HG02852 (cell line): ENCODE results near the gene RNASE7.

Experiments used
- ATAC-seq: cut with Tn5 transposase; IDR thresholded peaks from one replicate; pipeline ENCODE4 v1.9.1; 2021; ENCODE audit warnings: mild to moderate bottlenecking, moderate library complexity; ENCODE audit not compliant: unreplicated experiment

The RNASE7 gene

DNA sequence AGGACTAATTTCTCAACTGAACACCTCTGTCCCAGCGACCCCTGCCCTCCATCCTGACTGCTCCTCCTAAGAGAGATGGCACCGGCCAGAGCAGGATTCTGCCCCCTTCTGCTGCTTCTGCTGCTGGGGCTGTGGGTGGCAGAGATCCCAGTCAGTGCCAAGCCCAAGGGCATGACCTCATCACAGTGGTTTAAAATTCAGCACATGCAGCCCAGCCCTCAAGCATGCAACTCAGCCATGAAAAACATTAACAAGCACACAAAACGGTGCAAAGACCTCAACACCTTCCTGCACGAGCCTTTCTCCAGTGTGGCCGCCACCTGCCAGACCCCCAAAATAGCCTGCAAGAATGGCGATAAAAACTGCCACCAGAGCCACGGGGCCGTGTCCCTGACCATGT, 756 bp downstream of the RNASE7 start:
- ATAC-seq: no peak

DNA sequence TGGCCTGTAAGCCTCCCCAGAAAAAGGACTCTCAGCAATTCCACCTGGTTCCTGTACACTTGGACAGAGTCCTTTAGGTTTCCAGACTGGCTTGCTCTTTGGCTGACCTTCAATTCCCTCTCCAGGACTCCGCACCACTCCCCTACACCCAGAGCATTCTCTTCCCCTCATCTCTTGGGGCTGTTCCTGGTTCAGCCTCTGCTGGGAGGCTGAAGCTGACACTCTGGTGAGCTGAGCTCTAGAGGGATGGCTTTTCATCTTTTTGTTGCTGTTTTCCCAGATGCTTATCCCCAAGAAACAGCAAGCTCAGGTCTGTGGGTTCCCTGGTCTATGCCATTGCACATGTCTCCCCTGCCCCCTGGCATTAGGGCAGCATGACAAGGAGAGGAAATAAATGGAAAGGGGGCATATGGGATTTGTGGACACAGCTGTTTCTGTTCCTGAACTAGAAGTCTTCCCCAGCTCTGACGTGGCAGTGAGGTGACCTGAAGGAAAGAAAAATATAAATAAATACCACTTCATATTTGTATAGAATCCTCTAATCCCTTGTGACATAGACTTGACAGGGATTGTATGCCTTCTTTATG, 1.3 kb downstream of the RNASE7 start:
- ATAC-seq: no peak

DNA sequence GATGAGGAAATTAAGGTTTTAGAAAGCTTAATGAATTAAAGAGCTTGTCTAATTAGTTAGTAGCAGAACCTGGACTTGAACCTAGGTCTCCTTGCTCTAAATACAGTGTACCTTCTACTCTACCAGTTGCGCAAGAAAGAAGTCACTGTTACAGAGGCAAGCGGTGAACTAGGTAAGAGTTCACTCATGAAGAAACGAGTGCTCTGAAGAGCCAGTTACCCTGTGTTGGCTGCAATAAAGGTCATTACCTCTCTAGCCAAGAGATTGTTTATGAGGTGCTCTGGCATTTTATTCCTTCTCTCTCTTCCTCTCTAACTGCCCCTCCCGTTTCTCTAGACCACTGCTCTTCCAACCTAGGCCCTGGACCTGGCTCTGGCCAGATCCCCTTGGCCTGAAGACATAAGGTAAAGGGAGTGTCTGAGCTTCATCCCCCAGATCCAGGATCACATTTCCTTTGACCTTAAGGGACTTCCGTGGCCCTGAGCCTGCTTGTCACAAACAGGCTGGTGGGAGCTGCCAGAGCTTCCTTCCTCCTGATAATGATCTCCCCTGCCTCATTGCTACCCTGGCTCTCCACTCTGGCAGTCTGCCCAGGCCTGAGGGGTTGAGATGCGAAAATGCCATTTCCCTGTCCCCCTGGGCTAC, 1.9 kb downstream of the RNASE7 start:
- ATAC-seq: no peak

DNA sequence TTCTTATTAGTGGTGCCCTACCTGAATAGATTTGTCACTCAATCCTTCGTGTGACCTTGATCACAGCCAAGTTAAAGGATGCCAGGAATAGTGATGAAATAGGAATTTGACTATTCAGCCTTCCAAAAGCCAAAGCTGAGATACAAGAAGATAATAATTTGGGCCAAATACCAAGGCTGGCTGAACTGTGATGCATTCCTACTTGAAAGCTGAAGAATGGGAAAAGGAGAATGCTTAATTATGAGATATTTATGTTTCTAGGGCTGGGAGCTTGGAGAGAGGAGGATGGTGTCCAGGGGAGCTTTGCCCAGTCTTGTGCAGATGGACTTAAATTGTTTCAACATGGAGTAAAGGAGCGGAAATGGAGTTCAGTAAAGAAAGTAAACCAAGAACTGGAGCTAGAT, 5.2 kb downstream of the RNASE7 start:
- ATAC-seq: no peak

DNA sequence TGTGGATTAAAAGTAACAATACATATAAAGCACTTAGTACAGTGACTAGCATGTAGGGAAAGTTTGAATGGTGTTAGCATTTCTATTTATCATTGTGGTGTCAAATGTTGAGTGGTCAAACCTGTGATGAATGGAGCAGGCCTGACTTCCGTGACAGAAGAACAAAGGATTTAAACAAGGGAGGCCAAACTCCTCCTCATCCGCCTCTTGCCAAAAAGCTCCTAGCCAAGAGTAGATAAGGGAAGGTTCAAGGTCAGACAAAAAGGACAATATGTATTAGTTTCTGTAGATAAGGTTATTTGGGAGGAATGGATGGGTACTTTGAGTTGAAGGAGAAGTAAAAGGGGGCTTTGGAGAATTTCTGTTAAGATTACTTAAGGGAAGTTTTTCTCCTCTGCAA, 6.5 kb downstream of the RNASE7 start:
- no peak for ATAC-seq

DNA sequence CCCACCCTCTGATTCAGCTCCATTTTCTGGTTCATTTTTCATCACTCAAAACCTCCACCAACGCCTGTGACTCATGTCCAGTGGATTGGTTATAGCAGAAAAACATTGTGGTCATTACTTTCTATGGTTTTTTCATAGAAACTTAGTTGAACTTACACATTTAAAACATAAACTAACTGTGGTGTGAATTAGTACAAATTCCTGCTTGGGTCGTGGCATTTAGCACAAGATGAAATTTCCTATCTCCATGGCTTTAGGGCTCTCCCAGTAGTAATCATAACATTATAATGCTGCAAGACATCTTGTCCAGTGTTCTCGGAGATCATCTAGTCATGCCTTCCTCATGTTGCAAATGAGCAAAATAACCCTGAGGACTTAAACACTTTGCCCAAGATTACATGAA, 7.1 kb downstream of the RNASE7 start:
- no peak for ATAC-seq

DNA sequence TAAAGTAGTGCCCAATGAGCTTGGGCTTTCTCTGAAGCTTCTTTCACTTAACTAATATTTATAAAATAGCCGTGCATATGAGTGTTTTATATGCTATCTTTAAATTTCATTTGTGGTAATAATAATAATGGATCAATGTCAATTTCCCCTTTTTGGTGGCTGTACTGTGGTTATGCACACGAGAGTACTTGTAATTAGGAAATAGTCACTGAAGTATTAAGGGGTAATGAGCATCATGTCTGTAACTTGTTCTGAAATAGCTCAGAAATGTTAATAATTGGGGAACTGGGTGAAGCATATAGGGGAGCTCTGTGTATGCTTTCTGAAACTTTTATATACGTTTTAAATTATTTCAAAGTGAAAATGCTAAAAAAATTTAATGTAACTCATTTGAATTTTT, 8.4 kb downstream of the RNASE7 start:
- ATAC-seq: no peak

DNA sequence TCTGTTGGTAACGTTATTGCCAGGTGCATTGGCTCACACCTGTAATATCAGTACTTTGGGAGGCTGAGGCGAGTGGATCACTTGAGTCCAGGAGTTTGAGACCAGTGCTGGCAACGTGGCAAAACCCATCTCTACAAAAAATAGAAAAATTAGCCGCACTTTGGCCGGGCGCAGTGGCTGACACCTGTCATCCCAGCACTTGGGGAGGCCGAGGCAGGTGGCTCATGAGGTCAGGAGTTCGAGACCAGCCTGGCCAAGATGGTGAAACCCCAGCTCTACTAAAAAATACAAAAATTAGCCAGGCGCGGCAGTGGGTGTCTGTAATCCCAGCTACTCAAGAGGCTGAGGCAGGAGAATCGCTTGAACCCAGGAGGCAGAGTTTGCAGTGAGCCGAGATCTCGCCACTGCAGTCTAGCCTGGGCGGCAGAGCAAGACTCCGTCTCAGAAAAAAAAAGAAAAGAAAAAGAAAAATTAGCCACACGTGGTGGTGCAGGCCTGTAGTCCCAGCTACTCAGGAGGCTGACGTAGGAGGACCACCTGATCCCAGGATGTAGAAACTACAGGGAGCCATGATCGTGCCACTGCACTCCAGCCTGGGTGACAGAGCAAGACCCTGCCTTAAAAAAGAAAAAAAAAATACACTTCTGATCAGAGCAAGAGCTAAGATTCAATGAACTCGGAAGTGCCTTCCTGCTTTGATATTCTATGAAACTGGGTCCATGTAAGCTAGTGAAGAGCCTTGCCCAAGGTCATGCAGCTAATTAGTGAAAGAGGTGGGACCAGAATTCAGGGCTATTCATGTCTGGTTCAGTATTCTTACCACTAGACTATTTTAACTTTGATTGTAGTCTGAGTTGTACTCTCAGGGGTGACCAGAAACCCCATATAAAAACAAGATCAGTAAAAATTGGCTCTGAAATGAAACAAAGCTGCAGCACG, 11.3 kb downstream of the RNASE7 start:
- no peak for ATAC-seq

DNA sequence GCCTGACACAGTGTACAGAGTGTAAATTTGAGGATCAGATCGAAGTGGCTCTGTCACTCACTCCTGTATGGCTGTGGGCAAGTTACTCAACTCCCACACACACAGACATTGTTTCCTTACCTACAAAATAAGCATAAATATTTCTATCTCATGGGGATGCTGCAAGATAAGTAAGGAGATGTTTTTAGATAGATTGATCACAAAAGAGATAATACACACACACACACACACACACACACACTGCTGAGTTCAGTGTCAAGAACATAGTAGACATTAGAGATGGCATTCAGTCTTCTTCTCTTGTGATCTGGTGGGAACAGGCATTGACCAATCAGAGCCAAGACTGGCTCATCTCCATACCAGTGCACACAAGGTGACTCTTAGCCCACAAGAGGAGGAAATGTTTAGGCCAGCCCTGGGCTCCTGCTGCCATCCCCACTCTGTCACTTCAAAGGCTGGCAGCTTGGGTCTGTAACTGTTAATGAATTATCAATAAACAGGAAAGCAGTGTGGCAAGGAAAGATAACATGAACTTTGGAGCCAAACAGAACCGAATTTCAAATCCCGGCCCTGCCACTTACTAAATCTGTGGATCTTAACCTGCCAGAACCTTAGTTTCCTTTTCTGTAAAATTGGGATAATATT, 12.1 kb downstream of the RNASE7 start:
- ATAC-seq: no peak

DNA sequence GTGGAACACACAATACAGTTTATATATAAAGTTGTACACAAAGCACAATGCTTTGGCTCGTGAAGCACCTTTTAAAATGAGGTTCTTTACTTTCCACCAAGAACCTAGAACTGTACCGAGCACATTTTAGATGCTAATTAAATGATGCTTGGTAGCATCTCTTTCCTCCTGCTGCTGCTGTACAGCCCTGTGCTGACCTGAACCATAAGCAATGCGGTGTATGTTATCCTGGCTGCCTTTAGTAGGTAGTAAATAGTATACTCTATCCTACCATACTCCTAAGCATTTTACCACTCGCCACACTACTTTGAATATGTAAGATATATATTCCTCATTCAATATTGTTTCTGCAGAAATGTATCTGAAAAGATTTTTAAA, 12.6 kb downstream of the RNASE7 start:
- no peak for ATAC-seq

DNA sequence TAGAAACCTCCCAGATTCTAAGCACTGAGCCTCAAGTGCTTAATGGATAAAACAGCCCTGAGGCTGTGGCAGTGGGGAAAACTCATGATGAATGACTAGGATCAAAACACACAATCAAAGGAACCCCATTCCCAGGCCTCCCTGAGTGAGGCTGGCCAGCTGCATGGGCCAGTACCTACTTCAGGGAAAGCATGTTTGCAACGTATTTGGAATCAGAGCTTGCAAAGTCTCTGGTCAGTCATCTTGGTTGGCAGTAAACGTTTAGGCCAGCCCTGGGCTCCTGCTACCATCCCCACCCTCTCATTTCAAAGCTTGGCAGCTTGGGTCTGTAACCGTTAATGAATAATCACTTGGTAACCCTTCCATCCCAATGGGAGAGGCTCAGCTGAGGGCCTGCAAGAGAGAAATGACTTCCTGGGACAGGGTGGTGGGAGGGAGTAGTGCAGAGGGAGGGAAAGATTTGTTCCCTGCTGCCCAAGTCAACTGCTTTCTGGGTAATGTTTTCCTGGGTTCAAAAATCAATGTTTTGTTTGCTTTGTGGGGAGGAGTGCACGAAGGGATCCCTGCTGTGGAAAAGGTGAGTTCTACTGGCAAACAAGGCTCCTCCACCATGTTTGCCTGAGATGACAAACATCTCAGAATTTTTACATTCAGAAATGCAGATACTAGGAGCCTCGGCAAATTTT, 13.4 kb downstream of the RNASE7 start:
- ATAC-seq: no peak

DNA sequence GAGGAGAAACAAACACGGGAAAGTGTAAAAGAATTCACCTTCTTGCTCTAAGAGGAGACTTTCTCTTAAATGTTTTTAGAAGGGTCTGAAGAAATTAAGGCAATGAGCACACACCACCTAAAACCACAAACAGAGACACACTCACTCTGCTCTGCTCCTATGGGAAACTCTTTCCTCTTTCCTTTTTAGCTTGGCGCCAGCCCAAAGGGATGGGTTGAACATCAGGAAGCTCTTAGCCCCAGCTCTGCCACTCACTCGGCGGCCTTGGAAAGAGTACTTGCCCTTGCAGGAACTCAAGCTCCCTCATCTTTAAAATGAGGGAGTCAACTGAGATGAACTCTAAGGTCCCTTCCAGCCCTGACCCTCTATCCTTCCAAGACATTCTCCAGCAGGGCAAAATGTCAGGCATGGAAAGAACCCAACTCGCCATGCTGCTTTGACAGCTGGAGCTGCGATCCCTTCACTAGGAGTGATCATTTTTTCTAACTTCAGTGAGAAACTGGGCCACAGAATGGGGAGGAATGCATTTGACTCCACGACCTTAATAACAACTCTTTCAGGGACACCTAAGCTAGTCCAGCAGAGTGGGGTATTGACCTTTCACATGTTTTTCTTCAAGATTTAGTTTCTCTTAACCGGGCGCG, 14.5 kb downstream of the RNASE7 start:
- ATAC-seq: no peak

DNA sequence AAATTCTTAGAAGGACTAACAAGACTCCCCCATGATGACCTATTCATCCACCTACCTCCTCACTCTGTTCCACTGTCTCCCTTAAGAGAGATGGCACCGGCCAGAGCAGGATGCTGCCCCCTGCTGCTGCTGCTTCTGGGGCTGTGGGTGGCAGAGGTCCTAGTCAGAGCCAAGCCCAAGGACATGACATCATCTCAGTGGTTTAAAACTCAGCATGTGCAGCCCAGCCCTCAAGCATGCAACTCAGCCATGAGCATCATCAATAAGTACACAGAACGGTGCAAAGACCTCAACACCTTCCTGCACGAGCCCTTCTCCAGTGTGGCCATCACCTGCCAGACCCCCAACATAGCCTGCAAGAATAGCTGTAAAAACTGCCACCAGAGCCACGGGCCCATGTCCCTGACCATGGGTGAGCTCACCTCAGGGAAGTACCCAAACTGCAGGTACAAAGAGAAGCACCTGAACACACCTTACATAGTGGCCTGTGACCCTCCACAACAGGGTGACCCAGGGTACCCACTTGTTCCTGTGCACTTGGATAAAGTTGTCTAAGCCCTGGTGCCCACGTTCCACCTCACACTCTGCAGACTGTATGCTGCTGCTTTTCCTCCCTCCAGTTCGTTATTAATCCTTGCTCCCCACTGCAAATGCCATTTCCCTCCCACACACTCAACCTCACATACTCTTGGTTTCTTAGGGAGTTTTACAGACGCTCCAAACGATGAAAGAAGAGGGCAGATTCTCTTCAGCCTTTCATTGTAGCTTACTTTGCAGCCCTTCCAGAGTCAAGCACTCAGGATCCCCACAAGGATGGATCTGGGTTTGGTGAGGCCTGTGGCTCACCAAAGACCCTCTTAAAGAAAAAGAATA, 15.9 kb downstream of the RNASE7 start, which contains the start of gene RNASE8:
TSS of gene RNASE8 (plus strand) at position 20 of the 873 bp plus-strand sequence. CDS start at position 91, 71 bp downstream.
- no peak for ATAC-seq

DNA sequence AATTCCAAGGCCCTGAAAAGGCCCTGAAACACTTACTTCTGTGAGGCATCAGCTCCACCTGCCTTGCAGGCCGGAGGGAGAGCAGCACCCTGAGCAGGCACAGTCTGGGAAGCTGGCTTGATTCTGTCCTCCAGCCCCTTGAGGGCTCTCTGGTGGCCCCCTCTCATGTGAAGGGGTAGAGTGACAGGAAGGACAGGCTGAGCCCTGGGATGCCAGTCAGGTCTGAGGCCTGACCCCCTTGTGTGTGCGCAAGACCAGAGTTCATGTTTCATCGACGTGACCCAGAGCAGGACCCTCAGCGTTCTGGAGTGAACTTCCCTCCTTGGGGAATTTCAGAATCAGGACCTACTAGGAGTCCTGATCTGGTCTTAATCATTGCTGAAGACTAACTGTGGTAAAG, 16.7 kb downstream of the RNASE7 start:
- no peak for ATAC-seq

DNA sequence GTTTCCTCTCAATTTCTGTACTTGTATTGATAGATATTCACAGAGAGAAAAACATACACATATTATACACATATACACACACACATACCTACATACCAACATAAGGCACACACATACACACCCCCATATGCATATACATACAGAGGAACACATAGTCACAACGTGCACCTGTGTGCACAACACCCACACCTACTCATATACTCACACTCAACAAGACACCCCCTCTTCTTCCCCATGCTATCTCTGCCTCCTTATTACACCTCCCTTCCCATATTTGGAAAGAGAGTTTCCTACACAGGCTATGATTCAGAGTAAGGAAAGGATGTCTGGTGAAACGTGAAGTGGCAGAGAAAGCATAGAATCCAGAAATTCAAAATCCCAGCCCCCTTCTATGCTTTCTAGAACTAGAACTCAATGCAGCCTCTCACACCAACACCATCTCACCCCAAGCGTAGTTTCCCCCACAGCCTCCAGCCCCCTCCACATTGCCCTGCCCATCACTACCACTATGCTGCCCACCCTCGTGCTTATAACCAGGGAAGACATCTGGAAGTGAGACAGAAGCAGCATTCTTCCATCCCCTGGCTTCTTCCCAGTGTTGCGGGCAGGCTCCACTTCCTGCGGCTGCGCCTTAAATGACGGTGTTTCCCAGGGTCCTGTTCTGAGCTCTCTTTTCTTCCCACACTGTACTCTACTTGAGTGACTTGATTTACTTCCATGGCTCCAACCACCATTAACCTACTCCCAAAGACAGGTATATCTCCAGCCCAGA, 17.9 kb downstream of the RNASE7 start:
- ATAC-seq: no peak

DNA sequence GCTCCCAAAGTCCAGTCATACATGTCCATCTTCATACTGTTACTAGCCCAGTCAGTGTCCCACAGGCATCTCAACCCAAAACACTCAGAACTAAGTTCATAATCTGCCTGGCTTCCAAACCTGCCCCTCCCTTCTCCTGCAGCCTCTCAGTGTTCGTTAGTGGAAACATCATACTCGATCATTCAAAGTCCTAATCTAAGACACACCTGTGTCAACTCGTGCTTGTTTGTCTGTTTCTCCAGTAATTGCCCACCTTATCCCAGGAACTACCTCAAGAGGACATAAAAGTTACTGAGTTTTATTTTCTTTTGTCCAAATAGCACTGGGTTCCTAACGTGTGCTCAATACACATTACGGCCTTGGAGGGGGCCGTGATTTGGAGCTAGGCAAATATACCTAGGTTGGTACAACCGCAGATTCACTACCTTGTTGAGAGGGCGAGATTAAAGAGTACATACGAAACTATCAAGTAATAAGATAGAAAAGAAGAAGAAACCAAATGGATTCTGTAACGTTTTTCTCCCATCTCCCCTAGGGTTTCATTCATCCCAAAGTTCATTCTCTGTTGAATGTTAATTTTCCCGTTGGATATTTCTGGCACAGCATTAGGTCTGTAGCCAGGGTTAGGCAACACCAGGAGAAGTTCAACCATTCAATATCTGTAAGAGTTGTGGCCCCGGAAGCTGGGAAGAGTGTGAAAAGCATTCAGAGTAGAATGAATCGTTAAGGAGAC, 18.6 kb downstream of the RNASE7 start:
- ATAC-seq: no peak

DNA sequence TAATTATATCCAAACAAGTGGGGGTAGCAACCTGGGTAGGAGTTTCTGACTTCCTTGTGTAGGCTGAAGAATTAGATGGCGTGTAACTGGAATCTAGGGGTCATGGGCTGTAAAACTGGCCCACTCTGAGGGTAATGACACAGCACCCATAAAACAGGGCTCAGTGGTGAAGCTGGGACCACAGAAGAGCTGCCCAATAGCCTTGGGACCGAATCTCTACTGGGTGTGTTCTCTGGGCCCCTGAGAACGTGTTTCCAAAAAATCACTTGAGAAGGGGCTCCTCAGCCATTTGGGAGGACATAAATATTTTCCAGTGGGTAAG, 19.1 kb downstream of the RNASE7 start:
- ATAC-seq: no peak

DNA sequence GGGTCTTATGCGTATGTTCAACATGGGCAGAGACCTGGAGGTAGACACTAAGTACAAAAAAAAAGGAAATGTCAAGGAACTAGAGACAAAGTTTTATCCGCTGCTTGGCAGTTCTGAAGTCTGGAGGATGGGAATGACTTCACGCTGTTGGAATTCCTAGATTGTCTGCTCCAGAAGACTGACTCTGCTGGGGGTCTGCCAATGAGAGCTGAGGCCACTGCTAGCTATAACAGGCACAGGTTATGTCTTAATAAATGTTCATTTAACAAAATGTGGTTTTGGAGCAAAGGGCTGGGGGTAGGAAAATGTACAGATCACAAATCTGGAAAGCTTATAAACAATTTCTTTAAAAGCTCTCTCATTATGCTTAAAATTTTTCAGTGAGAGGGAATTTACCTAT, 21.3 kb downstream of the RNASE7 start:
- ATAC-seq: no peak
